ENCODE data around the gene REEP3.

DNA sequence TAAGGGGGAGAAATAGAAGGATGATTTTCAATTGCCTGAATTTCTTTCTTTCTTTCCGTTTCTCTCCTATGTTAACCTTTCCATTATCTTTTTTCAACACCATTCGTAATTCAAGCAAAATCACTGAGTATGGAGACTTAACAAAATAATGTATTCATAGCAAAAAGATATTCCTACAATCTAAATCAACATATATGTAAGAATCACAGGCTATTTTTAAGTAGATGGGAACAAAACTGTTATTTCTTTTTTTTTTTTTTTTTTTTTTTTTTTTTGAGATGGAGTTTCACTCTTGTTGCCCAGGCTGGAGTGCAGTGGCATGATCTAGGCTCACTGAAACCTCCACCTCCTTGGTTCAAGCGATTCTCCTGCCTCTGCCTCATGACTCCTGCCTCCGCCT is 28.2 kb upstream of the REEP3 start:
- TF ChIP-seq ZNF133 (tag by site-specific recombination; IDR thresholded peaks at IDR 0.05): no peak
- TF ChIP-seq, protein P1, sequence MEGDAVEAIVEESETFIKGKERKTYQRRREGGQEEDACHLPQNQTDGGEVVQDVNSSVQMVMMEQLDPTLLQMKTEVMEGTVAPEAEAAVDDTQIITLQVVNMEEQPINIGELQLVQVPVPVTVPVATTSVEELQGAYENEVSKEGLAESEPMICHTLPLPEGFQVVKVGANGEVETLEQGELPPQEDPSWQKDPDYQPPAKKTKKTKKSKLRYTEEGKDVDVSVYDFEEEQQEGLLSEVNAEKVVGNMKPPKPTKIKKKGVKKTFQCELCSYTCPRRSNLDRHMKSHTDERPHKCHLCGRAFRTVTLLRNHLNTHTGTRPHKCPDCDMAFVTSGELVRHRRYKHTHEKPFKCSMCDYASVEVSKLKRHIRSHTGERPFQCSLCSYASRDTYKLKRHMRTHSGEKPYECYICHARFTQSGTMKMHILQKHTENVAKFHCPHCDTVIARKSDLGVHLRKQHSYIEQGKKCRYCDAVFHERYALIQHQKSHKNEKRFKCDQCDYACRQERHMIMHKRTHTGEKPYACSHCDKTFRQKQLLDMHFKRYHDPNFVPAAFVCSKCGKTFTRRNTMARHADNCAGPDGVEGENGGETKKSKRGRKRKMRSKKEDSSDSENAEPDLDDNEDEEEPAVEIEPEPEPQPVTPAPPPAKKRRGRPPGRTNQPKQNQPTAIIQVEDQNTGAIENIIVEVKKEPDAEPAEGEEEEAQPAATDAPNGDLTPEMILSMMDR (tag by site-specific recombination; IDR thresholded peaks at IDR 0.05): no peak
- no peak for TF ChIP-seq TCF7L2 (IDR thresholded peaks at IDR 0.05; ENCODE audit: borderline replicate concordance, low read depth, low read length)
- no peak for TF ChIP-seq BCL11A (tag by site-specific recombination; IDR thresholded peaks at IDR 0.05; ENCODE audit: low read depth)
- no peak for TF ChIP-seq KLF8 (tag by site-specific recombination; IDR thresholded peaks at IDR 0.05)
- TF ChIP-seq ZNF777 (tag by site-specific recombination; IDR thresholded peaks at IDR 0.05; ENCODE audit: borderline replicate concordance): no peak
